Measurements from ENCODE around the gene ZNF683.
"Not testable (repeated sequence)": the region's sequence is repeated elsewhere in the genome, so short reads cannot be mapped to it uniquely, and the experiment has no call there.

ZNF683 gene

GRCh38 chr1:26387447-26387846 lies 14.9 kb upstream of the ZNF683 start:
- no peak overlapping the region for H3K9ac ChIP-seq (ENCODE audit: low read length in 5 of 5)
- H3K9me3 ChIP-seq (ENCODE audit: control insufficient read depth in 5 of 5, low read length in 5 of 5) = no peaks in the 10 kb centered on the region
- H3K27ac ChIP-seq (ENCODE audit: low read depth, low read length) = no peak overlapping the region
- H3K4me1 ChIP-seq (ENCODE audit: control insufficient read depth in 5 of 5, insufficient read depth in 5 of 5, low read length in 5 of 5) = no peaks in the 10 kb centered on the region
- H3K4me3 ChIP-seq (ENCODE audit: low read depth in 1 of 5, low read length in 5 of 5) = no peak overlapping the region
- no peaks in the 10 kb centered on the region for H3K36me3 ChIP-seq (ENCODE audit: control insufficient read depth in 5 of 5, insufficient read depth in 5 of 5, low read length in 5 of 5)
- H3K27me3 ChIP-seq (ENCODE audit: control insufficient read depth in 5 of 5, insufficient read depth in 4 of 5, low read length in 5 of 5) = peaks cover 0 to 12% (median 2%) of the 10 kb centered on the region in 5 donors

DNA sequence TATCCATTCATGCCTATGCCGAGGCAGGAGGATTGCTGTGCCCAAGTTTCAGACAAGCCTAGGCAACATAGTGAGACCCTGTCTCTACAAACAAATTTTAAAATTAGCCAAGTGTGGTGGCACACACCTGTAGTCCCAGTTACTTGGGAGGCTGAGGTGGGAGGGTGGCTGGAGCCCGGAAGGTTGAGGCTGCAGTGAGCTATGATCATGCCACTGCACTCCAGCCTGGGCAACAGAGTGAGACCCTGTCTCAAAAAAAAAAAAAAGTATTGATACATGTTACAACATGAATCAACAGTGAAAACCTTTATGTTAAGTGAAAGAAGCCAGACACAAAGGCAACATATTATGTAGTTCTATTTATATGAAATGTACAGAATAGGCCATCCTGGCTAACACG lies 12.5 kb upstream of the ZNF683 start:
- H3K36me3 ChIP-seq (ENCODE audit: control insufficient read depth in 5 of 5, insufficient read depth in 5 of 5, low read length in 5 of 5); H3K9me3 ChIP-seq (ENCODE audit: control insufficient read depth in 5 of 5, low read length in 5 of 5); H3K4me1 ChIP-seq (ENCODE audit: control insufficient read depth in 5 of 5, insufficient read depth in 5 of 5, low read length in 5 of 5); H3K27ac ChIP-seq (ENCODE audit: low read depth, low read length); H3K9ac ChIP-seq (ENCODE audit: low read length in 5 of 5); H3K4me3 ChIP-seq (ENCODE audit: low read depth in 1 of 5, low read length in 5 of 5): not testable (repeated sequence)
- peaks cover 0 to 12% (median 2%) of the 10 kb centered on the region in 5 donors for H3K27me3 ChIP-seq (ENCODE audit: control insufficient read depth in 5 of 5, insufficient read depth in 4 of 5, low read length in 5 of 5)

- Histone ChIP-seq H3K4me1 (ENCODE audit: control insufficient read depth in 5 of 5, insufficient read depth in 5 of 5, low read length in 5 of 5) (no peaks in the 10 kb centered on the region), H3K27ac (ENCODE audit: low read depth, low read length) (no peak overlapping the region), H3K36me3 (ENCODE audit: control insufficient read depth in 5 of 5, insufficient read depth in 5 of 5, low read length in 5 of 5) (no peaks in the 10 kb centered on the region), H3K9ac (ENCODE audit: low read length in 5 of 5) (no peak overlapping the region), H3K9me3 (ENCODE audit: control insufficient read depth in 5 of 5, low read length in 5 of 5) (no peaks in the 10 kb centered on the region), H3K27me3 (ENCODE audit: control insufficient read depth in 5 of 5, insufficient read depth in 4 of 5, low read length in 5 of 5) (peaks cover 0 to 6% (median 0%) of the 10 kb centered on the region in 5 donors), H3K4me3 (ENCODE audit: low read depth in 1 of 5, low read length in 5 of 5) (no peak overlapping the region)
These were observed 11.5 kb upstream of the ZNF683 start for GRCh38 chr1:26384076-26384475.

GRCh38 chr1:26378879-26379251 lies 6.3 kb upstream of the ZNF683 start:
- peaks cover 0 to 4% (median 2%) of the 10 kb centered on the region in 5 donors for H3K27me3 ChIP-seq (ENCODE audit: control insufficient read depth in 5 of 5, insufficient read depth in 4 of 5, low read length in 5 of 5)
- H3K9me3 ChIP-seq (ENCODE audit: control insufficient read depth in 5 of 5, low read length in 5 of 5) = no peaks in the 10 kb centered on the region
- no peak overlapping the region for H3K9ac ChIP-seq (ENCODE audit: low read length in 5 of 5)
- H3K4me3 ChIP-seq (ENCODE audit: low read depth in 1 of 5, low read length in 5 of 5) = no peak overlapping the region
- no peaks in the 10 kb centered on the region for H3K36me3 ChIP-seq (ENCODE audit: control insufficient read depth in 5 of 5, insufficient read depth in 5 of 5, low read length in 5 of 5)
- no peak overlapping the region for H3K27ac ChIP-seq (ENCODE audit: low read depth, low read length)
- H3K4me1 ChIP-seq (ENCODE audit: control insufficient read depth in 5 of 5, insufficient read depth in 5 of 5, low read length in 5 of 5) = peaks cover 0 to 7% (median 0%) of the 10 kb centered on the region in 5 donors

GRCh38 chr1:26378088-26378878 lies 5.7 kb upstream of the ZNF683 start:
- Histone ChIP-seq H3K36me3 (ENCODE audit: control insufficient read depth in 5 of 5, insufficient read depth in 5 of 5, low read length in 5 of 5) (no peaks in the 10 kb centered on the region), H3K4me3 (ENCODE audit: low read depth in 1 of 5, low read length in 5 of 5) (no peak overlapping the region), H3K27me3 (ENCODE audit: control insufficient read depth in 5 of 5, insufficient read depth in 4 of 5, low read length in 5 of 5) (peaks cover 0 to 4% (median 2%) of the 10 kb centered on the region in 5 donors)

DNA sequence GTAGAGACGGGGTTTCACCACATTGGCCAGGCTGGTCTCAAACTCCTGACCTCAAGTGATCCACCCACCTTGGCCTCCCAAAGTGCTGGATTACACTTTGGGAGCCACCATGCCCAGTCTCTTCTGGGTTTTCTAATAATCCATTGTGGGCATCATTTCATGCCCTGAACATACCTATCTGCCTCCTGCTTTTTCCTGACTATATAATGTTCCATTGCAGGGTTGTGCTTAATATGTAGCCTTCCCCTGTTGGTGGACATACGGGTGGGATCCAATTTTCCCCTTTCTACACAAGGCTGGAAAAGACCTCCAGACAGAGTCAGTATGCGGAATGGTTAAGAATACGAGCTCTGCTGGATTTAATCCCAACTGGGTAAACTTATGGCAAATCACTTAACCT lies 3.5 kb upstream of the ZNF683 start:
- no peak overlapping the region for H3K27ac ChIP-seq (ENCODE audit: low read depth, low read length)
- no peak overlapping the region for H3K4me3 ChIP-seq (ENCODE audit: low read depth in 1 of 5, low read length in 5 of 5)
- H3K9ac ChIP-seq (ENCODE audit: low read length in 5 of 5) = no peak overlapping the region
- no peaks in the 10 kb centered on the region for H3K9me3 ChIP-seq (ENCODE audit: control insufficient read depth in 5 of 5, low read length in 5 of 5)
- peaks cover 0 to 4% (median 0%) of the 10 kb centered on the region in 5 donors for H3K27me3 ChIP-seq (ENCODE audit: control insufficient read depth in 5 of 5, insufficient read depth in 4 of 5, low read length in 5 of 5)
- H3K4me1 ChIP-seq (ENCODE audit: control insufficient read depth in 5 of 5, insufficient read depth in 5 of 5, low read length in 5 of 5) = peaks cover 0 to 7% (median 0%) of the 10 kb centered on the region in 5 donors
- H3K36me3 ChIP-seq (ENCODE audit: control insufficient read depth in 5 of 5, insufficient read depth in 5 of 5, low read length in 5 of 5) = no peaks in the 10 kb centered on the region

More at GRCh38 chr1:26378088-26378878, 5.7 kb upstream of the ZNF683 start:
- no peak overlapping the region for H3K27ac ChIP-seq (ENCODE audit: low read depth, low read length)
- H3K9me3 ChIP-seq (ENCODE audit: control insufficient read depth in 5 of 5, low read length in 5 of 5) = no peaks in the 10 kb centered on the region
- H3K4me1 ChIP-seq (ENCODE audit: control insufficient read depth in 5 of 5, insufficient read depth in 5 of 5, low read length in 5 of 5) = peaks cover 0 to 7% (median 0%) of the 10 kb centered on the region in 5 donors
- no peak overlapping the region for H3K9ac ChIP-seq (ENCODE audit: low read length in 5 of 5)

DNA sequence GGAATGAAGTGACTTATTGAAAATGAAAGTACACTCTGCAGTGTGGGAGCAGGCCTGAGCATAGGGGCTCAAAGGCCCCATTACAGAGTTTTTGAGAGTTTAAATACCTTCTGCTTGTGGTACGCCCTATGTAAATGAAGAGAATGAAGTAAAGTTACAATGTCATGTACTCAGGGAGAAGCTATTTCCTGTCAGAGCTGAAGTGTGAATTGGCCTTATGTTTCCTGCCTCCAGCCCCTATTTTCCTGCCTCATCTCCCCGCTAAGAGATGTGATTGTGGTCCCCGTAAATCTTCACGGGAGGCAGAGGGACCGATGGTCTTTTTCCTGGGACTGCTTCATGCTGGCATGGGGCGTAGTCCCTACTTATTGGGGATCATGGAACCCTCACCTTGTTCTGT lies 2.5 kb upstream of the ZNF683 start:
- H3K36me3 ChIP-seq (ENCODE audit: control insufficient read depth in 5 of 5, insufficient read depth in 5 of 5, low read length in 5 of 5) = no peaks in the 10 kb centered on the region
- peaks cover 0 to 9% (median 2%) of the 10 kb centered on the region in 5 donors for H3K27me3 ChIP-seq (ENCODE audit: control insufficient read depth in 5 of 5, insufficient read depth in 4 of 5, low read length in 5 of 5)
- H3K4me1 ChIP-seq (ENCODE audit: control insufficient read depth in 5 of 5, insufficient read depth in 5 of 5, low read length in 5 of 5) = peaks cover 0 to 7% (median 0%) of the 10 kb centered on the region in 5 donors
- H3K27ac ChIP-seq (ENCODE audit: low read depth, low read length) = no peak overlapping the region
- H3K4me3 ChIP-seq (ENCODE audit: low read depth in 1 of 5, low read length in 5 of 5) = no peak overlapping the region
- no peaks in the 10 kb centered on the region for H3K9me3 ChIP-seq (ENCODE audit: control insufficient read depth in 5 of 5, low read length in 5 of 5)
- H3K9ac ChIP-seq (ENCODE audit: low read length in 5 of 5) = no peak overlapping the region

GRCh38 chr1:26374361-26374760 lies 1.8 kb upstream of the ZNF683 start:
- not testable (repeated sequence) for H3K4me3 ChIP-seq (ENCODE audit: low read depth in 1 of 5, low read length in 5 of 5); H3K36me3 ChIP-seq (ENCODE audit: control insufficient read depth in 5 of 5, insufficient read depth in 5 of 5, low read length in 5 of 5); H3K27ac ChIP-seq (ENCODE audit: low read depth, low read length); H3K9ac ChIP-seq (ENCODE audit: low read length in 5 of 5); H3K4me1 ChIP-seq (ENCODE audit: control insufficient read depth in 5 of 5, insufficient read depth in 5 of 5, low read length in 5 of 5); H3K9me3 ChIP-seq (ENCODE audit: control insufficient read depth in 5 of 5, low read length in 5 of 5)
- peaks cover 0 to 10% (median 2%) of the 10 kb centered on the region in 5 donors for H3K27me3 ChIP-seq (ENCODE audit: control insufficient read depth in 5 of 5, insufficient read depth in 4 of 5, low read length in 5 of 5)

DNA sequence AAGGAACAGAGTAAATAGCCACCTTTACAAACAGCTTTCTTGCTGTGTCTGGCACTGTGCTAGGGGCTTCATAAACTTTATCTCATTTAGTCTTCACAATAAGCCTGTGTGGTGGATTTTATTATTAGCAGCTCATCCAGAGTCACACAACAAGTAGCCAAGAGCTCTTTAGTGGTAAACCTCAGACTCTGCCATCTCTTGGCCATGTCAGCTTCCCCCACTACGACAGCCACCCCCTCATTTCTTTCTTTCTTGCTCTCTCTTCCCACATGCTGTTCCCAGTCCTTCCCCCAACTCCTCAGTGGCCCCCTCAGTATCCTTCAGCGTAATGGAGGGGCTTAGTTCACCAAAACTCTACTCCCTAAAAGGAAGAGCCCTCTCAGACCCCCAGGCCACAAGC lies 1.2 kb upstream of the ZNF683 start:
- no peak overlapping the region for H3K4me3 ChIP-seq (ENCODE audit: low read depth in 1 of 5, low read length in 5 of 5)
- no peak overlapping the region for H3K9ac ChIP-seq (ENCODE audit: low read length in 5 of 5)
- peaks cover 0 to 7% (median 0%) of the 10 kb centered on the region in 5 donors for H3K4me1 ChIP-seq (ENCODE audit: control insufficient read depth in 5 of 5, insufficient read depth in 5 of 5, low read length in 5 of 5)
- H3K27ac ChIP-seq (ENCODE audit: low read depth, low read length) = no peak overlapping the region
- H3K27me3 ChIP-seq (ENCODE audit: control insufficient read depth in 5 of 5, insufficient read depth in 4 of 5, low read length in 5 of 5) = peaks cover 0 to 10% (median 2%) of the 10 kb centered on the region in 5 donors
- no peaks in the 10 kb centered on the region for H3K36me3 ChIP-seq (ENCODE audit: control insufficient read depth in 5 of 5, insufficient read depth in 5 of 5, low read length in 5 of 5)
- no peaks in the 10 kb centered on the region for H3K9me3 ChIP-seq (ENCODE audit: control insufficient read depth in 5 of 5, low read length in 5 of 5)

DNA sequence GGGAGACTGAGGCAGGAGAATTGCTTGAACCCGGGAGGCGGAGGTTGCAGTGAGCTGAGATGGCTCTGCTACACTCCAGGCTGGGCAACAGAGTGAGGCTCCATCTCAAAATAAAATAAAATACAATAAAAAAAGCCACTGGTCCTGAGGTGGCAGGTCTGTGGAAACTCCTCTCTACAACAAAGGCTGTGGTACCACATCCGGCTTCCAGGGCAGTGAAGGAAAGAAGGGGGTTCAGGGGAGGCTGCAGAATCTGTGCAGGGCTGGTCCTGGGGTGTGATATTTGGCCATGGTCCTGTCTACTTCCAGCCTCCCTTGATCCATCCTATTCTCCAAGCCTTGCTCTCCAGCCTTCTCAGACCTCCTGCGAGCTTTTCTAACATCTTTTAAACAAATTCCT lies 731 bp upstream of the ZNF683 start:
- peaks cover 0 to 8% (median 3%) of the 10 kb centered on the region in 5 donors for H3K27me3 ChIP-seq (ENCODE audit: control insufficient read depth in 5 of 5, insufficient read depth in 4 of 5, low read length in 5 of 5)
- H3K36me3 ChIP-seq (ENCODE audit: control insufficient read depth in 5 of 5, insufficient read depth in 5 of 5, low read length in 5 of 5) = no peaks in the 10 kb centered on the region
- H3K4me3 ChIP-seq (ENCODE audit: low read depth in 1 of 5, low read length in 5 of 5) = no peak overlapping the region
- peaks cover 0 to 3% (median 0%) of the 10 kb centered on the region in 5 donors for H3K4me1 ChIP-seq (ENCODE audit: control insufficient read depth in 5 of 5, insufficient read depth in 5 of 5, low read length in 5 of 5)
- no peak overlapping the region for H3K27ac ChIP-seq (ENCODE audit: low read depth, low read length)
- no peaks in the 10 kb centered on the region for H3K9me3 ChIP-seq (ENCODE audit: control insufficient read depth in 5 of 5, low read length in 5 of 5)
- no peak overlapping the region for H3K9ac ChIP-seq (ENCODE audit: low read length in 5 of 5)

Measured in subcutaneous abdominal adipose tissue (tissue), 5 donors.